Measurements from ENCODE around the gene SAYSD1.

The SAYSD1 gene, protein sequence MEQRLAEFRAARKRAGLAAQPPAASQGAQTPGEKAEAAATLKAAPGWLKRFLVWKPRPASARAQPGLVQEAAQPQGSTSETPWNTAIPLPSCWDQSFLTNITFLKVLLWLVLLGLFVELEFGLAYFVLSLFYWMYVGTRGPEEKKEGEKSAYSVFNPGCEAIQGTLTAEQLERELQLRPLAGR

DNA sequence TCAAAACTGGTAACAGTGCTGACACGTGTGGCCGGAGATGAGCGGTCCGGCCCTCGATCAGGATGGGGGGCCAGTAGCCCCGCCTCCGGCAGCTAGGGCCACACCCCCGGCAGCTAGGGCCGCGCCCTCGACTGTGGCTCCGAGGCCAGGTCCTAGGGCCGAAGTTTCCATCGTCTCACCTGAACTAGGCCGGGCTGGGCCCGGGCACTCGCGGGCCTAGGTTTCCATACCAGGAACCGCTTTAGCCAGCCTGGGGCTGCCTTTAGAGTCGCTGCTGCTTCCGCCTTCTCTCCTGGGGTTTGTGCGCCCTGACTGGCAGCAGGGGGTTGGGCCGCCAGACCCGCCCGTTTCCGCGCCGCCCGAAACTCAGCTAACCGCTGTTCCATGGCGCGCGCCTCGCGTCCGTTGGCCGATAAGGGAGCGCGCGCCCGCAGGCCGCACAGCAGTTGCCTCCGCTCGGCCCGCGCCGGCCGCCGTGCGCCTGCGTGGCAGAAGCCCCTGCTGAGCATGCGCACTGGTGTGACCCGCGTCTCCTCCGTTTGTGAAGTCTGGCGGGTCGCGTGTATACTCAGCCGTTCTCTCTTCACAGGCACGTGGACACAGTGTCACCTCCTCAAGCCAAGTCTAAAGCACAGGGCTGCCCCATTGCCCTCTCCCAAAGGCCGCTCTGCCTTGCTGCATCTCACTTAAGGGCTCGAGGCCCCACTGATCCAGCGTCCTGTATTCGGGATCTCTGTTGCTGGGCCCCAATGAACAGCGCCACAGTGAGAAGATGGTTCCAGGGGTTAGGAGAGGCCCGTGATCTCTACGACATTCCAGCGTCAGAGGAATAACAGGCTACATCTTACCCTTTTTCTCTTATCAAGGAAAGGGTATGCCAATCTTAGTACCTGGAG is at the start of gene SAYSD1:
Gene SAYSD1 (minus strand): TSS at position 483 of the 896 bp plus-strand sequence. CDS start 97 bp downstream, at position 386.
- Histone ChIP-seq H2AFZ (ENCODE audit: low read depth, low read length) (peak within 1 kb of the TSS; percentile 98), H3K79me2 (ENCODE audit: low read length) (no peaks in the 10 kb centered on the region), H3K4me3 (ENCODE audit: low read length) (peak within 1 kb of the TSS; percentile 82), H3K9me3 (ENCODE audit: insufficient read depth, low read length) (no peaks in the 10 kb centered on the region), H3K27me3 (ENCODE audit: low read depth, low read length) (peaks cover 7% of the 10 kb centered on the region), H3K27ac (ENCODE audit: low read length) (peak within 1 kb of the TSS; percentile 73), H4K20me1 (ENCODE audit: insufficient read depth, low read length) (no peaks in the 10 kb centered on the region), H3K4me2 (ENCODE audit: low read length) (peak within 1 kb of the TSS; percentile 91), H3K9ac (ENCODE audit: low read length) (peak within 1 kb of the TSS; percentile 82), H3K36me3 (replicated peaks; ENCODE audit: low read depth, low read length) (peaks cover 3% of the 10 kb centered on the region), H3K4me1 (ENCODE audit: low read length) (peaks cover 15% of the 10 kb centered on the region)
- TF ChIP-seq, protein P1, sequence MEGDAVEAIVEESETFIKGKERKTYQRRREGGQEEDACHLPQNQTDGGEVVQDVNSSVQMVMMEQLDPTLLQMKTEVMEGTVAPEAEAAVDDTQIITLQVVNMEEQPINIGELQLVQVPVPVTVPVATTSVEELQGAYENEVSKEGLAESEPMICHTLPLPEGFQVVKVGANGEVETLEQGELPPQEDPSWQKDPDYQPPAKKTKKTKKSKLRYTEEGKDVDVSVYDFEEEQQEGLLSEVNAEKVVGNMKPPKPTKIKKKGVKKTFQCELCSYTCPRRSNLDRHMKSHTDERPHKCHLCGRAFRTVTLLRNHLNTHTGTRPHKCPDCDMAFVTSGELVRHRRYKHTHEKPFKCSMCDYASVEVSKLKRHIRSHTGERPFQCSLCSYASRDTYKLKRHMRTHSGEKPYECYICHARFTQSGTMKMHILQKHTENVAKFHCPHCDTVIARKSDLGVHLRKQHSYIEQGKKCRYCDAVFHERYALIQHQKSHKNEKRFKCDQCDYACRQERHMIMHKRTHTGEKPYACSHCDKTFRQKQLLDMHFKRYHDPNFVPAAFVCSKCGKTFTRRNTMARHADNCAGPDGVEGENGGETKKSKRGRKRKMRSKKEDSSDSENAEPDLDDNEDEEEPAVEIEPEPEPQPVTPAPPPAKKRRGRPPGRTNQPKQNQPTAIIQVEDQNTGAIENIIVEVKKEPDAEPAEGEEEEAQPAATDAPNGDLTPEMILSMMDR (IDR thresholded peaks at IDR 0.05; ENCODE audit: low read depth, low read length), result no peak
- no peak for TF ChIP-seq EZH2phosphoT487 (IDR thresholded peaks at IDR 0.05; ENCODE audit: low read depth)

DNA sequence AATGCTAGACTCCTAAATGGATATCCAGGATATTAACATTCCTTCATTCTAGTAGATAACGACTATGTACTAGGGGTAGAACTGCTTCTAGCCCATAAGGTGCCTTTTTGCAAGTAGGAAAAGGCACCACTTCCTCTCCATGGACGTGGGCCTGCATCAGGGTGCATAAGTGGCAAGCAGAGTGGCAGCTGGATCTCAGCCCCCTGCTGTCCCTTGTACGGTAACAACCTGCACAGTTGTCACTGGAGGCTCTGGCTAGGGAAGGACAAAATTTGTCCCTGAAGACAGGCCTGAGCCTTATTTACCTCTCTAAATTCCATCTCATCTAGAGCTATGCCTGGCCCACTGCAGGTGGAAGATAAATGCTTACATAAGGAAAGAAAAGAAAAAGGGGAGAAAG is 42.5 kb upstream of the SAYSD1 start:
- H3K4me3 ChIP-seq (ENCODE audit: low read length), result no peak overlapping the region
- H3K9ac ChIP-seq (ENCODE audit: low read length), result no peak overlapping the region
- H3K27me3 ChIP-seq (ENCODE audit: low read depth, low read length), result peaks cover 35% of the 10 kb centered on the region
- no peaks in the 10 kb centered on the region for H3K36me3 ChIP-seq (replicated peaks; ENCODE audit: low read depth, low read length)
- H2AFZ ChIP-seq (ENCODE audit: low read depth, low read length), result no peak overlapping the region
- no peaks in the 10 kb centered on the region for H3K79me2 ChIP-seq (ENCODE audit: low read length)
- H3K9me3 ChIP-seq (ENCODE audit: insufficient read depth, low read length), result no peaks in the 10 kb centered on the region
- H4K20me1 ChIP-seq (ENCODE audit: insufficient read depth, low read length), result no peaks in the 10 kb centered on the region
- H3K27ac ChIP-seq (ENCODE audit: low read length), result no peak overlapping the region
- H3K4me1 ChIP-seq (ENCODE audit: low read length), result peaks cover 2% of the 10 kb centered on the region
- H3K4me2 ChIP-seq (ENCODE audit: low read length), result no peak overlapping the region
- TF ChIP-seq, protein P1 (IDR thresholded peaks at IDR 0.05; ENCODE audit: low read depth, low read length), result no peak
- no peak for TF ChIP-seq EZH2phosphoT487 (IDR thresholded peaks at IDR 0.05; ENCODE audit: low read depth)

DNA sequence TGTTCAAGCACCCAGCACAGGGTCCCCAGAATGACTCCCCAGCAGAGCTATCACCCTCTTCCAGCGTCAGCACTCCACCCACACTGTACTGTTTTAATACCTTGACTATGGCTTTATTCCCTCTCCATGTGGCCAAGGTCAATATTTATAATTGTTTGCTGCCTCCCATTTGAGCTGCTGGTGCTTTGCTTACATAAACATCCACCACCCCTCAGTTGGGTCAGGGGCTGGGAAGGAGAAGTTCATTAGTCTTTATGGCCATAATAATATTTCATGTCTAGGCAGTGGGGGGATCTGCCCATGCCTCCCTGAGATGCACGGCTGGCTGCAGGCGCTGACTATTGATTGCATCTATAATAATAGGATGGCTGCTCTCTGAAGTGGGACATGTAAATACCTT is 41.8 kb upstream of the SAYSD1 start:
- H3K27me3 ChIP-seq (ENCODE audit: low read depth, low read length), result peaks cover 41% of the 10 kb centered on the region
- no peaks in the 10 kb centered on the region for H3K36me3 ChIP-seq (replicated peaks; ENCODE audit: low read depth, low read length)
- H3K4me1 ChIP-seq (ENCODE audit: low read length), result peaks cover 9% of the 10 kb centered on the region
- H4K20me1 ChIP-seq (ENCODE audit: insufficient read depth, low read length), result no peaks in the 10 kb centered on the region
- no peaks in the 10 kb centered on the region for H3K9me3 ChIP-seq (ENCODE audit: insufficient read depth, low read length)
- no peak overlapping the region for H3K9ac ChIP-seq (ENCODE audit: low read length)
- no peak overlapping the region for H2AFZ ChIP-seq (ENCODE audit: low read depth, low read length)
- no peak overlapping the region for H3K4me2 ChIP-seq (ENCODE audit: low read length)
- TF ChIP-seq EZH2phosphoT487 (IDR thresholded peaks at IDR 0.05; ENCODE audit: low read depth), result no peak
- TF ChIP-seq, protein P1 (IDR thresholded peaks at IDR 0.05; ENCODE audit: low read depth, low read length), result no peak
- no peaks in the 10 kb centered on the region for H3K79me2 ChIP-seq (ENCODE audit: low read length)
- no peak overlapping the region for H3K27ac ChIP-seq (ENCODE audit: low read length)
- no peak overlapping the region for H3K4me3 ChIP-seq (ENCODE audit: low read length)

DNA sequence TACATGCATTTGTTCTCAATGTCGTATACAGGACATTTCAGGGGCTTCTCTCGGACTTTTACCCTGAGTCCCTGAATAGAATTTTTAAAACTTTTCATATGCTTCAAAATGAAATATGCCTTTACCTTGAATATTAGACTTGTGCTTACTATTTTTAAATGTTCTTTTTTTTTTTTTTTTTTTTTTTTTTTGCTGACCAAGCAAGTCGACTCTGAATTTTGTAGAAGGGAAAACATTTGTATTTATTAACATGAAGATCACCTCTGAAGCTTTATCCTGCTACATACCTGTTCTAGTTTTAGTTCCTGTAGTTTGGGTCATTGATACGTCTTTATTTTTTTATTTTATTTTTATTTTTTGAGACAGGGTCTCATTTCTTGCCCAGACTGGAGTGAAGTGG is 39.7 kb upstream of the SAYSD1 start:
- H4K20me1 ChIP-seq (ENCODE audit: insufficient read depth, low read length), result no peaks in the 10 kb centered on the region
- TF ChIP-seq, protein P1 (IDR thresholded peaks at IDR 0.05; ENCODE audit: low read depth, low read length), result no peak
- TF ChIP-seq EZH2phosphoT487 (IDR thresholded peaks at IDR 0.05; ENCODE audit: low read depth), result no peak
- no peak overlapping the region for H3K4me2 ChIP-seq (ENCODE audit: low read length)
- H3K4me1 ChIP-seq (ENCODE audit: low read length), result peaks cover 15% of the 10 kb centered on the region
- H3K36me3 ChIP-seq (replicated peaks; ENCODE audit: low read depth, low read length), result no peaks in the 10 kb centered on the region
- no peak overlapping the region for H3K27ac ChIP-seq (ENCODE audit: low read length)
- peaks cover 51% of the 10 kb centered on the region for H3K27me3 ChIP-seq (ENCODE audit: low read depth, low read length)
- H3K79me2 ChIP-seq (ENCODE audit: low read length), result no peaks in the 10 kb centered on the region
- no peak overlapping the region for H3K9ac ChIP-seq (ENCODE audit: low read length)
- H2AFZ ChIP-seq (ENCODE audit: low read depth, low read length), result no peak overlapping the region
- H3K9me3 ChIP-seq (ENCODE audit: insufficient read depth, low read length), result no peaks in the 10 kb centered on the region
- H3K4me3 ChIP-seq (ENCODE audit: low read length), result no peak overlapping the region
